Natural killer cell treated with Interleukin-12 subunit alpha and Interleukin-12 subunit beta and Interleukin-15 and Interleukin-18, amount 100 ng/mL, for 72 hours (primary cell): ENCODE measurements around the gene RDH14. TPM values are rescaled to one million over a fixed set of nuclear protein-coding genes. Genes with fewer than 3 reads are reported as not detected.
A peak's percentile ranks its signal among the peaks of the same experiment; 100 is the strongest.

ENCODE experiments used
- ATAC-seq, 2 donors: fragments of 150-1000 bp; cut with Tn5 transposase in 1 of 2; sonication (Bioruptor Pico), chemical (Tn5 transposase) in 1 of 2; 2 replicates each; pipeline ENCODE4 v1.10.0; 2021
- DNase-seq: peaks from one replicate; pipeline ENCODE4 v3.0.0; 2022; ENCODE audit warnings: low spot score
- H3K27ac Mint-ChIP-seq, 2 donors: 1 replicate in 1 of 2; 2 replicates in 1 of 2; pipeline ENCODE4 v1.8.0; 2022; ENCODE audit warnings: mixed read lengths in 2 of 2, mild to moderate bottlenecking in 1 of 2, moderate library complexity in 1 of 2
- H3K27me3 Mint-ChIP-seq, 2 donors: 1 replicate in 1 of 2; 2 replicates in 1 of 2; pipeline ENCODE4 v1.8.0; 2022; ENCODE audit warnings: mixed read lengths in 2 of 2
- H3K36me3 Mint-ChIP-seq: one replicate; pipeline ENCODE4 v1.8.0; 2022; ENCODE audit warnings: mixed read lengths
- H3K4me1 Mint-ChIP-seq, 2 donors: 1 replicate in 1 of 2; 2 replicates in 1 of 2; pipeline ENCODE4 v1.8.0; 2022; ENCODE audit warnings: low read depth in 2 of 2, mixed read lengths in 2 of 2, mild to moderate bottlenecking in 1 of 2
- H3K4me3 Mint-ChIP-seq: one replicate; pipeline ENCODE4 v1.8.0; 2022; ENCODE audit warnings: mixed read lengths
- H3K9me3 Mint-ChIP-seq: 2 replicates; pipeline ENCODE4 v1.8.0; 2022; ENCODE audit warnings: mixed read lengths
- total RNA-seq, 2 donors: library from RNA; stranded (reverse); gene quantifications; one replicate each; pipeline ENCODE4 v1.2.3, GENCODE V29; 2022

Gene RDH14
- total RNA-seq, 2 donors from 2014 or later: 10.2 to 14.7 TPM

DNA sequence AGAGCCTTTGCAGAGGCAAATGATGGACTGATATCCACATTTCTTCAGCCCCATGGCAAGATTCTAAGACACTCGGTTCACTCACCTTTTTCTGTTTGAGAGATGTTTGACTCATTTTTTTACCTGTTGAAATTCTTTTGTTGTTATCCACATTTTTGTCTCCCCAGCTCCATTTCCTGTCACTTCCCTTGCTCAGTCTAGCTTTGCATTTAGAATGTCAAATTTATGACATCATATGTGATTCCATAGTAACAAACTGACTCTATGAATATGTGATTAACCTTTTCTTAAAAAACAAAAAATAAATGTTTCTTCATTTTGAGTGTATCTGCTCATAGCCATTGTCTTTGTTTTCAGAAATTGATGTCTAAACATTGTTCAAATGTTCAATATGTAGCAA is 28.9 kb upstream of the RDH14 start, which contains the start of gene NT5C1B:
Gene NT5C1B (minus strand): TSS at position 216 of the 400 bp plus-strand sequence. CDS start 101 bp downstream, at position 115.
- H3K27me3 Mint-ChIP-seq: no peaks in the 10 kb centered on the region
- H3K36me3 Mint-ChIP-seq: peaks cover 4% of the 10 kb centered on the region
- H3K4me1 Mint-ChIP-seq: no peaks in the 10 kb centered on the region
- no peak for ATAC-seq
- H3K9me3 Mint-ChIP-seq: no peaks in the 10 kb centered on the region
- DNase-seq: no peak
- H3K27ac Mint-ChIP-seq: no peak within 1 kb of the TSS
- H3K4me3 Mint-ChIP-seq: no peak within 1 kb of the TSS

DNA sequence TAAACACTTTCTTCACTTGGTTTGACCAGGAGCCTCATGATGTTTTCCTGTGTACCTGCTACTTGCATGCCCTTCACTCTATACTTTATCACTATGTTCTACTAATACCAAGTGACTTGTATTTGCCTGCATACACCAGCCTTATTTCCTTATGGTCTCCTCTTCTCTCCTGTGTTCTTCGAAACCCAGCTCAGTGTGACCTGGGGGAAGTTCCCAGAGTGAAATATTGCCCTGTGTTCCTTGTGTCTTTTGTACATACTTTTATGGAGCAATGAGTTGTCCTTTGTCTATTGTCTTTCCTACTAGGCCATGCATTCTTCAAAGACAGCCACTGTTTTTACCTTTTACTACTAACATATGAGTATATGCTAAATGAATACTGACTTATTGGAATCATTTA is 28.3 kb upstream of the RDH14 start:
- DNase-seq: no peak
- Mint-ChIP-seq H3K36me3 (peaks cover 4% of the 10 kb centered on the region), H3K4me3 (no peak overlapping the region), H3K27ac (no peak overlapping the region), H3K9me3 (no peaks in the 10 kb centered on the region), H3K4me1 (no peaks in the 10 kb centered on the region), H3K27me3 (no peaks in the 10 kb centered on the region)
- no peak for ATAC-seq

DNA sequence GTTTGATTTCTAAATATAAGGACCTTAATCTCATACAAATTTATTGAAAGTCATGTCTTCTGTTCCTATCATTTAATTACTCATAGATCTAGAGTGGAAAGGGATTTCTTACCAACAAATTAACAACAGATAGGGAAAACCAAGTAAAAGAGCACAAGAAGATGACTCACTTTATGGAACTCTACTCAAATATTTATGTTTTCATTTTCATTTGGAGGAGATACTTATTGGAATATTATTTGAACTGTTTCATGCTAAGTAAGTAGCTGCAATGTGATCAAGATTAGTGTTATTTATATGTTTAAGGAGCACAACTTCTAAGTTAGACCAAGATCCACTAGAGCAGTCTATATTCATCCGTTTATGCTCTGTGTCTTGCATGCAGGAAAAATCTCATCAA is 27.6 kb upstream of the RDH14 start:
- no peak overlapping the region for H3K4me3 Mint-ChIP-seq
- DNase-seq (no peak), ATAC-seq (no peak)
- no peaks in the 10 kb centered on the region for H3K9me3 Mint-ChIP-seq
- H3K36me3 Mint-ChIP-seq: no peaks in the 10 kb centered on the region
- H3K27me3 Mint-ChIP-seq: no peaks in the 10 kb centered on the region
- no peaks in the 10 kb centered on the region for H3K4me1 Mint-ChIP-seq
- H3K27ac Mint-ChIP-seq: no peak overlapping the region

DNA sequence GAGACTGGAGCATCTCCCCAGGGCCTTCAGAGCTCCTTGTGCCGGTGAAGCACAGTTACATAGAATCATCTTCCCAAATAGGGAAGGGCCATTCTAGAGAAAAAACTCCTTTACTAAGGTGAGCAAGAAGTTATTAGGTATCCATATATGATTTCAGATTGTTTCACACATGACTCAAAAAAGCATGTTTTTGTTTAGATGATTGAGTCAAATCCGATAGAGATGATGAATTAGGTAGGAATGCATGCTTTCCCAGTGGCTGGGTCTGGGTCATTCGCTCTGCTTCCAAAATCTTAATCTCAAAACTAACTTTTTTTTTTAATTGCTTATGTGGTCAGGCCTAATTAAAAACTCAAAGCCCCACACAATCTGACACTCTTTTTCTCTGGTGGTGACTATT is 25.1 kb upstream of the RDH14 start:
- DNase-seq (no peak), ATAC-seq (no peak)
- H3K27me3 Mint-ChIP-seq: no peaks in the 10 kb centered on the region
- H3K4me3 Mint-ChIP-seq: no peak overlapping the region
- no peaks in the 10 kb centered on the region for H3K4me1 Mint-ChIP-seq
- H3K27ac Mint-ChIP-seq: no peak overlapping the region
- no peaks in the 10 kb centered on the region for H3K9me3 Mint-ChIP-seq
- H3K36me3 Mint-ChIP-seq: no peaks in the 10 kb centered on the region

DNA sequence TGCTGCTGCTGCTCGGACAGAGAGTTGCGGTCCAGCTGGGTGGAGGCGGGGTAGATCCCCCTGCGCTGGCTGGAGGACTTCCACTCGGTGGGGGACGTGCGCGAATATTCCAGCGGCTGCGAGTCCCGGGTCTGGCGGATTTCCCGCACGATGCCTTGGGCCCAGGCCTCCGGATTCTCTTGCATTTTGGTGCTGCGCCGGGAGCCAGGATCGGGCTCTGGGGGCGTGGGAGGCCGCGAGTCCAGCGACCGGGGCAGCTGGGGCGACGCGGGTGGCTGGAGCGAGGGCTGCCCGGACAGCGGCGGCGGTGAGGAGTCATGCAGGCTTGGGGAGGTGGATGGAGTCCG is 24.1 kb upstream of the RDH14 start:
- DNase-seq: no peak
- Mint-ChIP-seq H3K4me1 (no peaks in the 10 kb centered on the region), H3K27ac (no peak overlapping the region), H3K4me3 (no peak overlapping the region), H3K36me3 (no peaks in the 10 kb centered on the region), H3K27me3 (no peaks in the 10 kb centered on the region), H3K9me3 (peaks cover 2% of the 10 kb centered on the region)
- peak in 1 of 2 donors; percentile 6 for ATAC-seq

DNA sequence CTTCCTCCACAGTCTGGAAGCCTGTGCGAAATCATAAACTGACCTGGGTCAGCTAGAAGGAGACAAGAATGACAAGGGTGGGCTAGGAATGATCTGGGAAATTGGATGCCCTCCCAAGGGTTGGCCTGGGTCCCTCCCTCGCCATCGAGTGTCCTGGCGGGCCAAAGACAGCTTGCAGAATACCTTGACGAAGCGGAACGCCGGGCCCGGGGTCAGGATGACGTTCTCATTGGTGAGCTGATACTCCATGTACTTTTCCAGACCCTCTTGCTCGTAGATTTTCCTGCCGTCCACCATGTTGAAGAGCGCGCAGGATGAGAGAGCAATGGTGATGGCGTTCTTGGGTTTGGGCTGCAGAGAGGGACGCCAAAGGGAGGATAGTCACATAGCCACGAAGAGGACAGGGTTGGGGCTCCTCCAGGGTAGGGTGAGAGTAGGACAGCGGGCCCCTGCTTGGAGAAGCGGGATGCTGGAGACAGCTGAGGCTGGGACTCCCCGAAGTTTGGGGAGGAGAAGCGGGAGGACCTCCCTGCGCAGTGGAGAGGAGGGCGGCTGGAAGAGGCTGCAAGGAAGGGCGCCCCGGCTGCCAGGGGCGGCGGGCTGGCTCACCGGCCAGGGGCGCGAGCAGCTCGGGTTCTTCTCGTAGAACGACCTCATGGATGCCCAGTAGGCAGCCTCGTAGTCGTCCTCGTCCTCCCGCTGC is 23.6 kb upstream of the RDH14 start:
- DNase-seq (no peak), ATAC-seq (peak in 1 of 2 donors; percentile 41)
- Mint-ChIP-seq H3K4me3 (no peak overlapping the region), H3K36me3 (peaks cover 4% of the 10 kb centered on the region), H3K27me3 (no peaks in the 10 kb centered on the region), H3K27ac (no peak overlapping the region), H3K9me3 (peaks cover 7% of the 10 kb centered on the region), H3K4me1 (no peaks in the 10 kb centered on the region)

DNA sequence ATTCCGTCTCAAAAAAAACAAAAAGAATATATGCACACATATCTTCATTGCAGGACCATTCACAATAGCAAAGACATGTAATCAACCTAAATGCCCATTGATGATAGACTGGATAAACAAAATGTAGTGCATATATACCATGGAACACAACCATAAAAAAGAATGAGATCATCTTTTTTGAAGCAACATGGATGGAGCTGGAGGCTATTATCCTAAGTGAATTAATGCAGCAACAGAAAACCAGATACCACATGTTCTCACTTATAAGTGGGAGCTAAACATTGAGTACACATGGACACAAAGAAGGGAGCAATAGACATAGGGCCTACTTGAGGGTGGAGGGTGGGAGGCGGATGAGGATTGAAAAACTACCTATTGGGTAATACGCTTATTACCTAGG is 20.2 kb upstream of the RDH14 start:
- Mint-ChIP-seq H3K4me3 (no peak overlapping the region), H3K36me3 (peaks cover 20% of the 10 kb centered on the region), H3K27me3 (no peaks in the 10 kb centered on the region), H3K4me1 (no peaks in the 10 kb centered on the region), H3K9me3 (peaks cover 9% of the 10 kb centered on the region), H3K27ac (no peak overlapping the region)
- DNase-seq: no peak
- ATAC-seq: no peak

DNA sequence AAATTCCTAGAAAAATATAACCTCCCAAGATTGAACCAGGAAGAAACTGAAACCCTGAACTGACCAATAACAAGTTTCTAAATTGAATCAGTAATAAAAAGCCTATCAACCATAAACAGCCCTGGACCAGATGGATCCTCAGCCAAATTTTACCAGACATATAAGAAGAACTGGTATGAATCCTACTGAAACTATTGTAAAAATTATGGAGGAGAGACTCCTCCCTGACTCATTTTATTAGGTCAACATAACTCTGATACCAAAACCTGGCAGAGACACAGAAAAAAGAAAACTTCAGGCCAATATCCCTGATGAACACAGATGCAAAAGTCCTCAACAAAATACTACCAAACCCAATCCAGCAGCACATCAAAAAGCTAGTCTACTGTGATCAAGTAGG is 17.6 kb upstream of the RDH14 start:
- Mint-ChIP-seq H3K4me1 (no peaks in the 10 kb centered on the region), H3K4me3 (no peak overlapping the region), H3K36me3 (peaks cover 20% of the 10 kb centered on the region), H3K27ac (no peak overlapping the region), H3K27me3 (peaks cover 0 to 4% of the 10 kb centered on the region in 2 donors), H3K9me3 (peaks cover 12% of the 10 kb centered on the region)
- DNase-seq: no peak
- ATAC-seq: no peak

DNA sequence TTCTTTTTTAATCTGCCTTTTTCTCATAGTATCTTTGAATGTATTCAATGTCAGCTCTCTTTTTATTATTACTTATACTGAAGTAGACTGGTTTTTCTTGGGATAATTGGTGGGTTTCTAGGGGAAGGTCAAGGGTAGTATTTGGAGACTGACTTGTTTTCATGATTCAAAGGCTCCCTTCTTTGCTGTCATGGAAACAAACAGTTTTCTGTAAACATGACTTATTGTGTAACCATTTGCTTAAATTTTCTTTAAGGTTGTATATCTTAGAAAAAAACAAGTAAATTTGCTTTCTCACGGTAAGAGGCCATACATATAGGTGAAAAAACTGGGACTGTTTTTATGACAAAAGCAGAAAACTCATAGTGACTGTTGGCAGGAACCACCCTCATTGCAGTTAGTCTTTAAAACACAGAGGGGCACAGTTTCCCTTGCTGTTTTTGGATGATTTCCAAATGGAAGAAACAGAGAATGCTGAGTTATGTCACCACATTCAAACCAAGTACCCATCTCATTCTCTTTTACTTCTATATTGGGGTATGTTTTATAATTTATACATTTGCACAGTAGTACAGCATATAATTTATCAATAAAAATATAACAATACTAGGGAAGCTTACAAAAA is 5.8 kb upstream of the RDH14 start:
- peaks cover 15% of the 10 kb centered on the region for H3K36me3 Mint-ChIP-seq
- H3K4me1 Mint-ChIP-seq: no peaks in the 10 kb centered on the region
- ATAC-seq (no peak), DNase-seq (no peak)
- H3K27ac Mint-ChIP-seq: no peak overlapping the region
- no peaks in the 10 kb centered on the region for H3K9me3 Mint-ChIP-seq
- H3K27me3 Mint-ChIP-seq: no peaks in the 10 kb centered on the region
- no peak overlapping the region for H3K4me3 Mint-ChIP-seq

DNA sequence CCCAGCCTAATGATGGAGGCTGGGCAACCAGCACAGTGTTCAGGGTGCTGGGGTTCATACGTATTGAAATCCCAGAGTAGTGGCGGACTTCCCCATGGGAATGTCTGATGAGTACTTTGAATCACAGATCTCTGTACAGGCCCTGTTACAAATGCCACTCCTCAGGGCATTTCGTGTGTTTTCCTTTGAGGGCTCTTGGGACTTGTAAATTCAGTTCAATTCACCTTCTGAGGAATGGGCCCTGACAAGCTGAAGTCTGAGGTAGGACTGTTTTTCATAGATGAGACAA is 288 bp upstream of the RDH14 start:
- H3K27me3 Mint-ChIP-seq: no peaks in the 10 kb centered on the region
- no peak for ATAC-seq
- peak overlapping the region; percentile 90 for H3K4me3 Mint-ChIP-seq
- H3K36me3 Mint-ChIP-seq: peaks cover 8% of the 10 kb centered on the region
- DNase-seq: no peak
- H3K4me1 Mint-ChIP-seq: peaks cover 18 to 19% of the 10 kb centered on the region in 2 donors
- no peaks in the 10 kb centered on the region for H3K9me3 Mint-ChIP-seq
- H3K27ac Mint-ChIP-seq: peak overlapping the region; percentile 84 to 94

DNA sequence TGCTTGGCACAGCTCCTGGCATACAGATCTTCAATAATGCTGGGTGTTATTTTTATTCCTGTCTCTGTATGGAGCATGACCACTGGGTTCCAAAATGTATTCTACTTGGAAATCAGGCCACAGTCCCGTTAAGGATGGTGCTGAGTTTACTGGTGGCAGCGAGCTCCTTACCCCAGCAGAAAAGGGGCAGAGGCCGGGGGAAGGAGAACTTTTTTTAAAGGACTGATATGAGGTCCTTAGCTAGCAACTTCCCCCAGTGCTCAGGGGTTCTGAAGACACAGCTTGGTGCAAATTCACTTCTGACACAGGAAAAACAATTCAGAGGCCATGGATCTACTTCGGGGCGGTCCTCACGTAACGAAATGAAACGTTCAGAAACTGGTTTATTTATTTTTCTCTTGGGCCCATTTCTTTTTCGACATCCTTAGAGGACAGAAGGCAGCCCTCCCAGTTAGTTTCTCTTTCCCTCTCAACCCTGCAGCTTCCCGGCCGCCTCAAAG is 872 bp downstream of the RDH14 start:
- no peak for DNase-seq
- no peaks in the 10 kb centered on the region for H3K9me3 Mint-ChIP-seq
- H3K4me1 Mint-ChIP-seq: peaks cover 19 to 21% of the 10 kb centered on the region in 2 donors
- H3K36me3 Mint-ChIP-seq: peaks cover 9% of the 10 kb centered on the region
- peak overlapping the region; percentile 84 to 94 for H3K27ac Mint-ChIP-seq
- ATAC-seq: no peak
- H3K4me3 Mint-ChIP-seq: peak overlapping the region; percentile 88
- H3K27me3 Mint-ChIP-seq: no peaks in the 10 kb centered on the region

DNA sequence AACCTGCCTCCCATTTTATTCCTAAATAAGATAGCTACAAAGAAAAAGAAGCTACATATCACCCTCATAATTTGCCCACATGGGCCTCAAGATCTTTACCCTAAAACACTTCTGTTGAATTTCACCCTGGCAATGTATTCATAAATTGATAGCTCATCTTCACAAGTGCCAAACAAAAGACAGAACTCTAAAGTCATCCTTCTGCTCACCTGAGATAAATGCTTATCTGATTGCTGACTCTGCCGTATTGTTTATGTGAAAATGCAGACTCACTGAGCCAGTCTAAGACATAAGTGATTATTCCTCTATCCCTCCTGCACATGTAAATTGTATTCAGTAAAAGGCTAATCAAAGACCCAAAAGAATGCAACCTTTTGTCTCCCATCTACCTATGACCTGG is 2.0 kb downstream of the RDH14 start:
- H3K4me1 Mint-ChIP-seq: peaks cover 19 to 21% of the 10 kb centered on the region in 2 donors
- H3K36me3 Mint-ChIP-seq: peaks cover 13% of the 10 kb centered on the region
- H3K27me3 Mint-ChIP-seq: no peaks in the 10 kb centered on the region
- H3K4me3 Mint-ChIP-seq: peak overlapping the region; percentile 88
- no peak for ATAC-seq
- H3K27ac Mint-ChIP-seq: peak overlapping the region; percentile 84 to 94
- H3K9me3 Mint-ChIP-seq: no peaks in the 10 kb centered on the region
- no peak for DNase-seq

DNA sequence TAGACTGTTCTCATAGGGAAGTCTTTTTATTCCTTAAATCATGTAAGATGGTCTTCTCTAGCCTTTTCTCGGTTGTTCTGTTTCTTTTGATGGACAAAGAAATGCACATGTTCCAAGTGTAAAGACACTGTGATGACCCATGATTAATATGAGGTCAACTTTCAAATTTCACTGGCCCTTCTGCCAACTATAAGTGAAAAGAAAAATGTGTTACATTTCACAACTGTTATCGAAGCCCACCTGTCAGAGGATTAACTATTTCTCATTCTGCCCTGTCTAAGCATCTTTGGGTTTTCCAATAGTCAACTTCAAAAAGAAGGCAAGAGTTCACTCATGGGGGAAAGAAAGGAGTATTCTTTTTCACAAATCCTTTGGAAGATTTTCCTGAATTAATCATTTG is 3.3 kb downstream of the RDH14 start:
- H3K4me3 Mint-ChIP-seq: no peak overlapping the region
- no peaks in the 10 kb centered on the region for H3K9me3 Mint-ChIP-seq
- peaks cover 13% of the 10 kb centered on the region for H3K36me3 Mint-ChIP-seq
- no peaks in the 10 kb centered on the region for H3K27me3 Mint-ChIP-seq
- H3K4me1 Mint-ChIP-seq: peaks cover 23% of the 10 kb centered on the region in 2 donors
- ATAC-seq (no peak), DNase-seq (no peak)
- H3K27ac Mint-ChIP-seq: no peak overlapping the region

DNA sequence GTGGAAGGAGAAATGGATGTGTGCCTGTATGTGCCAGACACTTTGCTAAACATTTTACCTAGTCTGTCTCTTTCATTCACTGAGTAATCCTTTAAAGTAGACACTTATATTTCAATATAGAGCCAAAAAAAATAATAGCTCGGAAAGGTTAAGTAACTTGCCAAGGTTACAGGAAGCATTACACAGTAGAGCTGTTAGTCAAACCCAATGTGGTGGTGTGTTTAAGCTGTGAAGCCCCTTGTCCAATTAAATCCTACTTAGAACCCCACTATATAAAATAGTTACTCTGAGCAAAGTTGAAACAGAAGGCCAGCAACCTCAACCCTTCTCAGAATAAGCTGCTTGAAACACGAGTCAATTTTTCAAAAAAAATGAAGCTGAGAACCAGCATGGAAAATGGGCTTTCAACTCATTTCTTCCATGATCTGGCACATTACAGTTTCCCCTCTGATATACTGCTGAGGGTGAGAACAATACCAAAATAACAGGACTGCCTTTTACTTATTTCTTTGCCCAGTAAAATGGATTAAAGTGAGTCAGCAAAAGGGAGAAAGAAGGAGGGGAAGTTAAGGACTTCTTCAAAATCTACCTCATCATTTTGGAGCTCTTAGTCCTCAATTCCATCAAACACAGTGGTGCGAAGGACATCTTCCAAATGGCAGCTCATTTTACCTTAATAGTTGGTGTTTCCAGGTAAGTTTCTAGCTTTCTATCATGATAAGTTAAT is 7.9 kb downstream of the RDH14 start:
- H3K4me3 Mint-ChIP-seq: no peak overlapping the region
- H3K27ac Mint-ChIP-seq: no peak overlapping the region
- peaks cover 13% of the 10 kb centered on the region for H3K36me3 Mint-ChIP-seq
- DNase-seq: no peak
- ATAC-seq: no peak
- no peaks in the 10 kb centered on the region for H3K9me3 Mint-ChIP-seq
- H3K27me3 Mint-ChIP-seq: no peaks in the 10 kb centered on the region
- peaks cover 5 to 11% of the 10 kb centered on the region in 2 donors for H3K4me1 Mint-ChIP-seq
